HCT116 (cell line): ENCODE measurements around the gene RRAS2. TPM values are rescaled to one million over a fixed set of nuclear protein-coding genes. Genes with fewer than 3 reads are reported as not detected.

Source experiments
- ATAC-seq: fragments of 200-7000 bp; cut with Tn5 transposase; 2 replicates; pipeline ENCODE4 v1.9.1; 2020; ENCODE audit warnings: mild to moderate bottlenecking, moderate library complexity
- BruUV-seq: library from RNA; stranded (reverse); fragments of 400-500 nt; replicated peaks from 2 replicates; lab custom pipeline; 2021; lab: Mats Ljungman, UMichigan
- CTCF ChIA-PET: fragments of 300-600 bp; sonication (Branson Sonifier 250); formaldehyde crosslinking; loops from one replicate; lab custom pipeline; 2021; ENCODE audit warnings: antibody characterized with exemption; lab: Charles Lee
- POLR2A ChIA-PET: fragments of 300-600, 350-600 bp; sonication (Branson Sonifier 250); formaldehyde crosslinking; loops from one replicate; lab custom pipeline; 2021; ENCODE audit warnings: antibody characterized with exemption; lab: Charles Lee
- RAD21 ChIA-PET, 2 experiments: fragments of 300-600 bp; sonication (Branson Sonifier 250); formaldehyde crosslinking; loops; one replicate each; lab custom pipeline; 2023; ENCODE audit warnings: low total read pairs in 2 of 2; ENCODE audit not compliant: uncharacterized antibody in 2 of 2, unreplicated experiment in 2 of 2, low non-redundant PET in 1 of 2; lab: Charles Lee
- DNase-seq: peaks from one replicate; pipeline ENCODE4 v3.0.0-alpha.2; 2010; ENCODE audit warnings: low read depth, low spot score
- H2AFZ ChIP-seq: fragments of 200-600 bp; shearing (Covaris generic), sonication (generic); 2 replicates; pipeline ENCODE4 v1.6.1; 2017; ENCODE audit warnings: low read depth, mixed run types, mixed read lengths, antibody characterized with exemption, low read length; ENCODE audit not compliant: poor library complexity, severe bottlenecking
- H3K27ac ChIP-seq: 2 replicates; pipeline ENCODE4 v1.5.1; 2012; ENCODE audit warnings: low read depth, low read length
- H3K27me3 ChIP-seq: fragments of 200-600 bp; sonication (generic); 2 replicates; pipeline ENCODE4 v1.6.1; 2016; ENCODE audit warnings: mixed run types, low read length, mixed read lengths; ENCODE audit not compliant: insufficient read depth
- H3K36me3 ChIP-seq, 2 experiments: fragments of 200-500 bp in 1 of 2; fragments of 200-600 bp in 1 of 2; sonication (Bioruptor generic) in 1 of 2; sonication (generic) in 1 of 2; 2 replicates each; pipeline versions ENCODE4 v1.5.1 to v1.6.1; 2014 to 2016; ENCODE audit warnings: low read length in 2 of 2, inconsistent platforms in 1 of 2, mixed read lengths in 1 of 2, mixed run types in 1 of 2; ENCODE audit not compliant: insufficient read depth in 2 of 2, control insufficient read depth in 1 of 2
- H3K4me1 ChIP-seq, 2 experiments: fragments of 200-600 bp in 1 of 2; sonication (generic) in 1 of 2; 2 replicates each; pipeline versions ENCODE4 v1.5.1 to v1.6.1; 2012 to 2017; ENCODE audit warnings: low read length in 2 of 2, inconsistent platforms in 1 of 2, mild to moderate bottlenecking in 1 of 2, mixed read lengths in 1 of 2, mixed run types in 1 of 2, moderate library complexity in 1 of 2; ENCODE audit not compliant: insufficient read depth in 2 of 2, control insufficient read depth in 1 of 2
- H3K4me2 ChIP-seq: fragments of 200-600 bp; sonication (generic); 2 replicates; pipeline ENCODE4 v1.6.1; 2017; ENCODE audit warnings: mixed run types, low read length, mixed read lengths
- H3K4me3 ChIP-seq, 2 experiments: fragments of 200-600 bp in 1 of 2; sonication (generic) in 1 of 2; replicated peaks in 1 of 2; 2 replicates each; pipeline ENCODE4 v1.5.1; 2011 to 2016; ENCODE audit warnings: low read length in 2 of 2, control low read depth in 1 of 2, low read depth in 1 of 2, mild to moderate bottlenecking in 1 of 2, mixed read lengths in 1 of 2, mixed run types in 1 of 2
- H3K79me2 ChIP-seq: fragments of 200-600 bp; sonication (generic); 2 replicates; pipeline ENCODE4 v1.6.1; 2017; ENCODE audit warnings: mild to moderate bottlenecking, mixed run types, low read length, moderate library complexity, mixed read lengths; ENCODE audit not compliant: insufficient read depth
- H3K9ac ChIP-seq: fragments of 200-600 bp; sonication (generic); 2 replicates; pipeline ENCODE4 v1.6.1; 2016; ENCODE audit warnings: low read length, mixed read lengths
- H3K9me2 ChIP-seq: fragments of 200-600 bp; sonication (generic), shearing (Covaris generic); 2 replicates; pipeline ENCODE4 v1.6.1; 2017; ENCODE audit warnings: mixed run types, mild to moderate bottlenecking, moderate library complexity; ENCODE audit not compliant: insufficient read depth
- H3K9me3 ChIP-seq, 2 experiments: fragments of 200-500 bp in 1 of 2; fragments of 200-600 bp in 1 of 2; sonication (Bioruptor generic) in 1 of 2; sonication (generic) in 1 of 2; 2 replicates each; pipeline ENCODE4 v1.6.1; 2014 to 2017; ENCODE audit warnings: low read length in 2 of 2, mixed read lengths in 2 of 2, inconsistent platforms in 1 of 2, low read depth in 1 of 2, mild to moderate bottlenecking in 1 of 2, mixed run types in 1 of 2, moderate library complexity in 1 of 2; ENCODE audit not compliant: control insufficient read depth in 1 of 2, insufficient read depth in 1 of 2
- H4K20me1 ChIP-seq: fragments of 200-600 bp; sonication (generic), shearing (Covaris generic); 2 replicates; pipeline ENCODE4 v1.6.1; 2017; ENCODE audit warnings: mixed run types, mild to moderate bottlenecking, moderate library complexity; ENCODE audit not compliant: insufficient read depth
- CEBPB ChIP-seq: IDR thresholded peaks from 2 replicates; pipeline ENCODE4 v1.6.1; 2012; ENCODE audit warnings: low read depth
- EGR1 ChIP-seq: IDR thresholded peaks from 2 replicates; pipeline ENCODE4 v1.6.1; 2012; ENCODE audit warnings: low read depth
- ELF1 ChIP-seq: IDR thresholded peaks from 2 replicates; pipeline ENCODE4 v1.6.1; 2012; ENCODE audit warnings: low read depth, borderline replicate concordance
- EZH2phosphoT487 ChIP-seq: fragments of 200-600 bp; IDR thresholded peaks from 2 replicates; pipeline ENCODE4 v1.6.1; 2018; ENCODE audit warnings: antibody characterized with exemption, borderline replicate concordance
- FOSL1 ChIP-seq: IDR thresholded peaks from 2 replicates; pipeline ENCODE4 v1.6.1; 2012; ENCODE audit warnings: low read depth
- POLR2AphosphoS5 ChIP-seq: IDR thresholded peaks from 2 replicates; pipeline ENCODE4 v1.6.1; 2011; ENCODE audit warnings: mild to moderate bottlenecking, low read depth, low read length, moderate library complexity
- SIN3A ChIP-seq: IDR thresholded peaks from 2 replicates; pipeline ENCODE4 v1.6.1; 2012; ENCODE audit warnings: low read depth
- SRF ChIP-seq: IDR thresholded peaks from 2 replicates; pipeline ENCODE4 v1.6.1; 2012; ENCODE audit warnings: low read depth
- TCF7L2 ChIP-seq: IDR thresholded peaks from 2 replicates; pipeline ENCODE4 v1.7.0; 2011; ENCODE audit warnings: borderline replicate concordance, inconsistent platforms; ENCODE audit not compliant: insufficient read depth, insufficient read length; ENCODE audit errors: extremely low read depth
- YY1 ChIP-seq: IDR thresholded peaks from 2 replicates; pipeline ENCODE4 v1.6.1; 2011; ENCODE audit warnings: low read length, low read depth, moderate library complexity, mild to moderate bottlenecking; ENCODE audit not compliant: insufficient replicate concordance; ENCODE audit errors: extremely low read depth
- ZFX ChIP-seq: fragments of 450-650 bp; IDR thresholded peaks from 2 replicates; pipeline ENCODE4 v1.6.1; 2017
- ZNF274 ChIP-seq: fragments of 200-500 bp; sonication (Bioruptor generic); IDR thresholded peaks from 2 replicates; pipeline ENCODE4 v1.6.1; 2014; ENCODE audit warnings: mild to moderate bottlenecking, low read depth, low read length, inconsistent platforms
- intact Hi-C: fragments of 100-400 bp; cut with micrococcal nuclease; formaldehyde crosslinking; loops from 2 replicates; pipeline ENCODE4 v1.10.0; 2022
- total RNA-seq: library from RNA; stranded (reverse); gene quantifications from one replicate; pipeline ENCODE4 v1.2.1, GENCODE V29; 2021; ENCODE audit not compliant: unreplicated experiment
- TF ChIP-seq, protein P1 (sequence below): IDR thresholded peaks from 2 replicates; pipeline ENCODE4 v1.6.1; 2012
- TF ChIP-seq, protein P2 (sequence below): IDR thresholded peaks from 2 replicates; pipeline ENCODE4 v1.6.1; 2012; ENCODE audit warnings: low read depth

RRAS2 gene
- total RNA-seq, 1 experiment from 2014 or later, result 54.5 TPM

DNA sequence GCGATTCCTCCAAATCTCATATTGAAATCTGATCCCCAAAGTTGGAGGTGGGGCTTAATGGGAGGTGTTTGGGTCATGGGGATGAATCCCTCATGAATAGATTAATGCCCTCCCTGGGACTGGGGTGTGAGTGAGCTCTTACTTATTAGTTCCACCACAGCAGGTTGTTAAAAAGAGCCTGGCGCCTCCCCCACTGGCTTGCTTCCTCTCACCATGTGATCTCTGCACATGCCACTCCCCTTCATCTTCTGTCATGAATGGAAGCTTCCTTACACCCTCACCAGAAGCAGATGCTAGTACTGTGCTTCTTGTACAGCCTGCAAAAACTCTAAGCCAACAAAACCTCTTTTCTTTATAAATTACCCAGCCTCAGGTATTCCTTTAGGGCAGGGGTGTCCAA, 8.8 kb downstream of the RRAS2 start:
- intact Hi-C loops, result no loop called here
- no peak for TF ChIP-seq EZH2phosphoT487
- no peak for TF ChIP-seq ZNF274
- no peak for TF ChIP-seq CEBPB
- TF ChIP-seq SIN3A, result no peak
- TF ChIP-seq, protein P1, sequence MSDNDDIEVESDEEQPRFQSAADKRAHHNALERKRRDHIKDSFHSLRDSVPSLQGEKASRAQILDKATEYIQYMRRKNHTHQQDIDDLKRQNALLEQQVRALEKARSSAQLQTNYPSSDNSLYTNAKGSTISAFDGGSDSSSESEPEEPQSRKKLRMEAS, result no peak
- no peak for TF ChIP-seq EGR1
- TF ChIP-seq FOSL1, result no peak
- RAD21 ChIA-PET, result no interaction called here
- Histone ChIP-seq H3K4me3 (no peak overlapping the region), H3K9me2 (no peaks in the 10 kb centered on the region), H4K20me1 (no peaks in the 10 kb centered on the region; the same call in 1 of the 2 replicates), H3K27me3 (no peaks in the 10 kb centered on the region), H2AFZ (no peak overlapping the region), H3K79me2 (peaks cover 94% of the 10 kb centered on the region), H3K9me3 (0 out of 4 replicates have a peak, but pooled peaks cover 0 to 8% of the 10 kb centered on the region in 2 experiments), H3K4me2 (no peak overlapping the region), H3K9ac (no peak overlapping the region), H3K27ac (no peak overlapping the region), H3K36me3 (peaks cover 0 to 13% of the 10 kb centered on the region in 2 experiments; a peak in 1 of 4 replicates), H3K4me1 (no peaks in the 10 kb centered on the region; a peak in 2 of 4 replicates)
- CTCF ChIA-PET, result no interaction called here
- no peak for ATAC-seq
- POLR2A ChIA-PET, result no interaction called here
- DNase-seq, result no peak
- no TSS peak for BruUV-seq

DNA sequence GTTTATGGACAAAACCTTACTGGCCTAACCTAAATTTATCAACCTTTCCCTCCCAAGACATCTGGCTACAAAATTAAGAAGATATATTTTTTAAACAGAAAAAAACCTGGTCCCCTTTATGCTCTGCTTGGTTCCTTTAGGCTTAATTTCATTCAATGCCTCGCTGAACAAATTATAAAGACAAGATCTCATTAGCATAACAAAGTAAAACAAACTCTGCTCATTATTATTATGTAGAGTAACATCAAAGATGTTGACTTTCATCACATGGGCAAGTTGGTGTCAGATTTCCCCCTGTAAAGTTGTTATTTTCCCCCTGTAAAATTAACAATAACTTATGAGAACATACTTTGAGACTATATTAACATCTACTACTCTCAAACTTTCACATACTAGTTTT, 11.0 kb downstream of the RRAS2 start:
- RAD21 ChIA-PET, result no interaction called here
- Histone ChIP-seq H2AFZ (no peak overlapping the region), H3K4me1 (no peaks in the 10 kb centered on the region; a peak in 1 of 4 replicates), H3K36me3 (peaks cover 0 to 13% of the 10 kb centered on the region in 2 experiments; a peak in 1 of 4 replicates), H3K9ac (no peak overlapping the region), H3K4me2 (no peak overlapping the region), H3K27ac (no peak overlapping the region), H3K27me3 (no peaks in the 10 kb centered on the region), H4K20me1 (no peaks in the 10 kb centered on the region; the same call in 1 of the 2 replicates), H3K9me2 (no peaks in the 10 kb centered on the region), H3K9me3 (0 out of 4 replicates have a peak, but pooled peaks cover 0 to 8% of the 10 kb centered on the region in 2 experiments), H3K79me2 (peaks cover 94% of the 10 kb centered on the region), H3K4me3 (no peak overlapping the region)
- CTCF ChIA-PET, result no interaction called here
- intact Hi-C loops, result no loop called here
- ATAC-seq, result no peak
- no TSS peak for BruUV-seq
- POLR2A ChIA-PET, result no interaction called here
- no peak for TF ChIP-seq ZNF274
- TF ChIP-seq SRF, result no peak
- no peak for TF ChIP-seq POLR2AphosphoS5
- TF ChIP-seq CEBPB, result no peak
- TF ChIP-seq SIN3A, result no peak
- no peak for TF ChIP-seq ELF1
- TF ChIP-seq, protein P1, result no peak
- TF ChIP-seq, protein P2, sequence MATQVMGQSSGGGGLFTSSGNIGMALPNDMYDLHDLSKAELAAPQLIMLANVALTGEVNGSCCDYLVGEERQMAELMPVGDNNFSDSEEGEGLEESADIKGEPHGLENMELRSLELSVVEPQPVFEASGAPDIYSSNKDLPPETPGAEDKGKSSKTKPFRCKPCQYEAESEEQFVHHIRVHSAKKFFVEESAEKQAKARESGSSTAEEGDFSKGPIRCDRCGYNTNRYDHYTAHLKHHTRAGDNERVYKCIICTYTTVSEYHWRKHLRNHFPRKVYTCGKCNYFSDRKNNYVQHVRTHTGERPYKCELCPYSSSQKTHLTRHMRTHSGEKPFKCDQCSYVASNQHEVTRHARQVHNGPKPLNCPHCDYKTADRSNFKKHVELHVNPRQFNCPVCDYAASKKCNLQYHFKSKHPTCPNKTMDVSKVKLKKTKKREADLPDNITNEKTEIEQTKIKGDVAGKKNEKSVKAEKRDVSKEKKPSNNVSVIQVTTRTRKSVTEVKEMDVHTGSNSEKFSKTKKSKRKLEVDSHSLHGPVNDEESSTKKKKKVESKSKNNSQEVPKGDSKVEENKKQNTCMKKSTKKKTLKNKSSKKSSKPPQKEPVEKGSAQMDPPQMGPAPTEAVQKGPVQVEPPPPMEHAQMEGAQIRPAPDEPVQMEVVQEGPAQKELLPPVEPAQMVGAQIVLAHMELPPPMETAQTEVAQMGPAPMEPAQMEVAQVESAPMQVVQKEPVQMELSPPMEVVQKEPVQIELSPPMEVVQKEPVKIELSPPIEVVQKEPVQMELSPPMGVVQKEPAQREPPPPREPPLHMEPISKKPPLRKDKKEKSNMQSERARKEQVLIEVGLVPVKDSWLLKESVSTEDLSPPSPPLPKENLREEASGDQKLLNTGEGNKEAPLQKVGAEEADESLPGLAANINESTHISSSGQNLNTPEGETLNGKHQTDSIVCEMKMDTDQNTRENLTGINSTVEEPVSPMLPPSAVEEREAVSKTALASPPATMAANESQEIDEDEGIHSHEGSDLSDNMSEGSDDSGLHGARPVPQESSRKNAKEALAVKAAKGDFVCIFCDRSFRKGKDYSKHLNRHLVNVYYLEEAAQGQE, result no peak
- TF ChIP-seq TCF7L2, result no peak
- TF ChIP-seq ZFX, result no peak
- no peak for TF ChIP-seq YY1
- no peak for TF ChIP-seq EZH2phosphoT487
- no peak for DNase-seq
